Pancreas (tissue), 10 donors: ENCODE data around the gene SYCN. TPM values are rescaled to one million over a fixed set of nuclear protein-coding genes. Genes with fewer than 3 reads are reported as not detected.

ENCODE experiments used
- ATAC-seq, 4 donors: fragments of 200-7000 bp; cut with Tn5 transposase; one replicate each; pipeline versions ENCODE4 v1.8.0 to v1.9.1; 2020; ENCODE audit warnings: mild to moderate bottlenecking in 4 of 4, moderate library complexity in 4 of 4
- DNase-seq, 6 donors: peaks; one replicate each; pipeline ENCODE4 v3.0.0-alpha.2; 2020
- FAIRE-seq: peaks from 2 replicates; lab custom pipeline; 2012; peaks lifted over from hg19 to GRCh38; lab: Jason Lieb, UNC
- H3K27ac ChIP-seq, 4 donors: fragments of 200-600 bp; sonication (generic); 1 replicate in 3 of 4; 2 replicates in 1 of 4; pipeline versions ENCODE4 v1.5.0 to v1.8.0; 2020
- H3K27me3 ChIP-seq, 4 donors: fragments of 200-600 bp; one replicate each; pipeline ENCODE4 v1.8.0; 2021
- H3K36me3 ChIP-seq, 3 donors: fragments of 200-600 bp; sonication (generic) in 1 of 3; one replicate each; pipeline versions ENCODE4 v1.5.0 to v1.8.0; 2020 to 2021
- H3K4me1 ChIP-seq, 3 donors: fragments of 200-600 bp; one replicate each; pipeline ENCODE4 v1.8.0; 2021
- H3K4me3 ChIP-seq, 4 donors: fragments of 200-600 bp; sonication (generic) in 2 of 4; one replicate each; pipeline versions ENCODE4 v1.5.0 to v1.8.0; 2020 to 2021
- H3K9me3 ChIP-seq, 4 donors: fragments of 200-600 bp; one replicate each; pipeline ENCODE4 v1.8.0; 2021
- CTCF ChIP-seq, 4 donors: fragments of 200-600 bp; sonication (generic) in 3 of 4; IDR thresholded peaks; one replicate each; pipeline versions ENCODE4 v1.5.0 to v1.8.0; 2021; ENCODE audit warnings: antibody characterized with exemption in 4 of 4
- WGBS, 2 donors: extraction: QIAGEN DNeasy Blood & Tissue Kit; methylation state at CpG; one replicate each; pipeline ENCODE4 v1.1.7; 2013; 5-methylcytosine and 5-hydroxymethylcytosine counted together
- intact Hi-C, 3 donors: fragments of 100-400 bp; cut with DNase I; formaldehyde crosslinking; loops; one replicate each; pipeline versions ENCODE4 v1.11.1 to v1.14.2; 2022
- polyA plus RNA-seq, 2 donors: library from polyadenylated mRNA; stranded (reverse); fragments of 200-250 nt; gene quantifications; one replicate each; pipeline ENCODE4 v1.2.3, GENCODE V29; 2013
- total RNA-seq, 6 donors: library from RNA; stranded (reverse); fragmentation: NEBNext Ultra II Directional in 4 of 6; extraction: Animal tissue kit (Norgen Biotek cat#: 25700) in 4 of 6; gene quantifications; one replicate each; pipeline versions ENCODE4 v1.2.1 to v1.2.4, GENCODE V29; 2021 to 2023
- donor health status: healthy with polysubstance abuse.
- donor health status: DM: no; HTN: no; CAD: no; lungs with moderate emphysema.
- donor health status: DM: no; HTN: no; CAD: no.
- donor health status: control.
- donor health status: control.
- donor health status: Bipolar disorder and iron deficiency.
- donor health status: DM: yes; HTN: yes; CAD: no.
- donor health status: DM: no; HTN: no; CAD: no.
- donor health status: DM: no; HTN: no; CAD: no.
- donor health status: DM: yes; HTN: yes; CAD: no.

Gene SYCN
- total and polyA plus RNA-seq, 8 donors, result 1,282 to 3,883 (median 2,379) TPM

- TF ChIP-seq CTCF (IDR thresholded peaks at IDR 0.05), result no peak
- Histone ChIP-seq H3K27ac (peak overlapping the region in 3 of 4 donors; percentile 22 to 73 (median 62)), H3K36me3 (no peaks in the 10 kb centered on the region), H3K4me1 (peaks cover 8 to 17% (median 9%) of the 10 kb centered on the region in 3 donors), H3K9me3 (no peaks in the 10 kb centered on the region), H3K27me3 (no peaks in the 10 kb centered on the region), H3K4me3 (no peak overlapping the region)
- ATAC-seq, result peak in 3 of 4 donors; percentile 10 to 17 (median 11)
- 12 to 25% methylated on average over 7 of the region's 7 CpGs for WGBS, 2 donors
- no peak for FAIRE-seq
- peak in 2 of 6 donors; percentile 8 to 41 for DNase-seq
- intact Hi-C loops, result no loop called here
These were observed 5.1 kb upstream of the SYCN start for GRCh38 chr19:39209196-39209595.

GRCh38 chr19:39208175-39208795, 4.2 kb upstream of the SYCN start:
- H3K27me3 ChIP-seq, result no peaks in the 10 kb centered on the region
- H3K27ac ChIP-seq, result peak overlapping the region; percentile 22 to 73 (median 48)
- DNase-seq (peak in 4 of 6 donors; percentile 37 to 73 (median 64)), FAIRE-seq (no peak), ATAC-seq (peak in 3 of 4 donors; percentile 3 to 24 (median 4))
- intact Hi-C loops, result no loop called here
- H3K36me3 ChIP-seq, result no peaks in the 10 kb centered on the region
- no peak overlapping the region for H3K4me3 ChIP-seq
- H3K4me1 ChIP-seq, result peaks cover 8 to 17% (median 9%) of the 10 kb centered on the region in 3 donors
- no peaks in the 10 kb centered on the region for H3K9me3 ChIP-seq
- WGBS, 2 donors, result 34 to 46% methylated on average over 9 of the region's 9 CpGs
- no peak for TF ChIP-seq CTCF (IDR thresholded peaks at IDR 0.05)

- no peak for FAIRE-seq
- Histone ChIP-seq H3K27ac (peak overlapping the region in 2 of 4 donors; percentile 62 to 73), H3K36me3 (no peaks in the 10 kb centered on the region), H3K27me3 (no peaks in the 10 kb centered on the region), H3K4me3 (no peak overlapping the region), H3K4me1 (peaks cover 8 to 17% (median 9%) of the 10 kb centered on the region in 3 donors), H3K9me3 (no peaks in the 10 kb centered on the region)
- 44 to 56% methylated on average over 6 of the region's 6 CpGs for WGBS, 2 donors
- DNase-seq, result peak in 1 of 6 donors; percentile 2
- intact Hi-C loops, result no loop called here
- no peak for ATAC-seq
- no peak for TF ChIP-seq CTCF (IDR thresholded peaks at IDR 0.05)
These were observed 3.3 kb upstream of the SYCN start for GRCh38 chr19:39207293-39207836.

- intact Hi-C loops, result no loop called here
- Histone ChIP-seq H3K4me3 (no peak overlapping the region), H3K27me3 (no peaks in the 10 kb centered on the region), H3K36me3 (no peaks in the 10 kb centered on the region), H3K27ac (no peak overlapping the region), H3K9me3 (no peaks in the 10 kb centered on the region), H3K4me1 (peaks cover 8 to 17% (median 9%) of the 10 kb centered on the region in 3 donors)
- no peak for ATAC-seq
- peak in 1 of 6 donors; percentile 15 for DNase-seq
- TF ChIP-seq CTCF (IDR thresholded peaks at IDR 0.05), result no peak
- FAIRE-seq, result no peak
- 74% methylated on average over 6 of the region's 6 CpGs for WGBS, 2 donors
These were observed 2.1 kb upstream of the SYCN start for GRCh38 chr19:39206122-39206521.

- no peaks in the 10 kb centered on the region for H3K9me3 ChIP-seq
- peaks cover 8 to 17% (median 9%) of the 10 kb centered on the region in 3 donors for H3K4me1 ChIP-seq
- 49 to 53% methylated on average over 3 of the region's 3 CpGs for WGBS, 2 donors
- no peak for DNase-seq
- H3K36me3 ChIP-seq, result no peaks in the 10 kb centered on the region
- intact Hi-C loops, result no loop called here
- no peak for FAIRE-seq
- H3K27ac ChIP-seq, result peak overlapping the region in 2 of 4 donors; percentile 41 to 60
- TF ChIP-seq CTCF (IDR thresholded peaks at IDR 0.05), result no peak
- ATAC-seq, result no peak
- no peaks in the 10 kb centered on the region for H3K27me3 ChIP-seq
- no peak overlapping the region for H3K4me3 ChIP-seq
These were observed 1.3 kb upstream of the SYCN start for GRCh38 chr19:39205449-39205764.
